NK-92 (cell line): ENCODE data around the gene THRB.

Source experiments
- DNase-seq: peaks from one replicate; lab custom pipeline; 2025; ENCODE audit not compliant: unreplicated experiment; lab: John Stamatoyannopoulos, UW

THRB gene

DNA sequence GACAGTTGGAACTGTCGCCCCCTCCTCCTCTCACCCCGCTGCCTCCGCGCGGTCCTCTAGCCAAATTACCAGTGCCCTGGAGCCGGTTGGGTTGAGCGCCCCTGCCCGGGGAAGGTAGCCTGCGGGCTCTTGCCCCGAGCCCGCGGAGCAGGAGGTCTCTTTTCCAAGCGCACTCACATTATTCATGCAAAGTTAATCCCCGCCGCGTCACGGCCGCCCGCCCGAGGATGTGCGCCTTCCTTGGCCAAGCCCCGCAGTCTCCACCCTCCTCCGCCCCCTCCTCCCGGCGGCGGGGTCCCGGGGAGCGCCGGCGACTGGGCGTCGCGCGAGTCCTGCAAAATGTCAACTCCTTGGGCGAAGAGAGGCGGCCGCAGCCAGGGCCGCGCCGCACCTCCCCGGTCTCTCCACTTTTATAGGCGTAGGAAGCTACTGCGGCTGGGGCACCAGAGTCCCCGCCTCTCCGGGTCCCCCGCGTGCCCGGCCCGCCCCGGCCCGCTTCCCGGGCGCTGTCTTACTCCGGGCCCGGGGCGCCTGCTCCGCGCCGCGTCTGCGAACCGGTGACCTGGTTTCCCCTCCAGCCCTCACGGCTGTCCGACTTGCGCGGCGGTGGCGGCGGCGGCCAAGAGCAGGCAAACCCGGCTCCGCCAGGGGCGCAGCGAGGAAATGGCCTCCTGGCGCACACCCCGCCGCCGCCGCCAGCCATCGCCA, at the start of gene THRB:
THRB (minus strand) TSS at position 233 of the 708 bp plus-strand sequence.
- no peak for DNase-seq

GRCh38 chr3:24541935-24542334, 47.3 kb upstream of the THRB start:
- DNase-seq, result no peak

DNA sequence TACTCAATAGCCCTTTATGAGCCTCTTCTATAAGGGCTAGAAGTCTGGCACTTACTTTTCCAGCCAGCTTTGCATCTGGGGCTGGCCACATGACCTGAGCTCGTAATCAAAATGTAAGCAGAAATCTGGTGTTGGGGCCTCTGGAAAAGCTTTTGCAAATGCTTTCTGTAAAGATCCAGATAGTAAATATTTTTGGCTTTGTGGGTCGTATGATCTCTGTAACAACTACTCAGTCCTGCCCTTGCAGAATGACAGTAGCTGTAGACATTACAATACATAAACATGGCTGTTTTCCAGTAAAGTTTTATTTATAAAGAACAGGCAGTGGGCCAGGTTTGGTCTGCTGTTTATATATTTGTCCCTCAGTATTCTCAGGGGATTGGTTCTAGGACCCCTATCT, 46.2 kb upstream of the THRB start:
- DNase-seq, result no peak

DNA sequence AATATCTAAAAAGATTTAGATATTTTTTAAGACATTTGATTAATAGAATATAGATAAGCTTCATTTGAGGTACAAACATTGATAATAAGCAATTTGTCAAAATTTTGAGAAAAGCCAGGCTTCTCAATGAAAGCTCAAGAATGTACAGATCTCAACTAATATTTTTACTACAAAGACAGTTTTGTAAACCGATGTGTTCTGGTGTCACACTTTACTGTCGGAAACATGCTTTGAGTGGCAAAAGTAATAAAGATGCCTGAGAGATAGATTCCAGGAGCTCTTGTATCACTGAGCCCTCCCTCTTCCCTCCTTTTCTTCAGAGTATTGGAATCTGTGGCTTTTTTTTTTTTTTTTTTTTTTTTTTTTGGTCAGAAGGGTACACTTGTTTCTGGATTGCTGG, 45.0 kb upstream of the THRB start:
- no peak for DNase-seq

DNA sequence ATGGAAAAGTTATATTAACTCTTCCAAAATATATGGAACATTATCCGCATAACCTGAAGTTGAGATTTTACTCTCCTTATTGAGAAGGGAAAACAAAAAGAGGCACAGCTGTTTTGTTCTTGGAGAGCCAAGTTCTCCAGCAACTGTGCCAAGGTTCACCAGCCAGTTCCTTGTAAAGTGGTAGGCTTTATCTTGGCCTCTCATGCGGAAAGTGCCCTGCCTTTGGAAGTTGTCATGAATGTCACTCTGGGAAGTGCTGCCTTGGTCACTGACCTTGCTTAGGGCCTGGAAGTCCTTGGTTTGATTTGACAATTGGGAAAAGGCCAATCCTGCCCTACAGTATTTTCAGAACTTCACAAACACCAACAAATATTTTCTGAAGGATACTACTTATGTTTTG, 44.2 kb upstream of the THRB start:
- no peak for DNase-seq

DNA sequence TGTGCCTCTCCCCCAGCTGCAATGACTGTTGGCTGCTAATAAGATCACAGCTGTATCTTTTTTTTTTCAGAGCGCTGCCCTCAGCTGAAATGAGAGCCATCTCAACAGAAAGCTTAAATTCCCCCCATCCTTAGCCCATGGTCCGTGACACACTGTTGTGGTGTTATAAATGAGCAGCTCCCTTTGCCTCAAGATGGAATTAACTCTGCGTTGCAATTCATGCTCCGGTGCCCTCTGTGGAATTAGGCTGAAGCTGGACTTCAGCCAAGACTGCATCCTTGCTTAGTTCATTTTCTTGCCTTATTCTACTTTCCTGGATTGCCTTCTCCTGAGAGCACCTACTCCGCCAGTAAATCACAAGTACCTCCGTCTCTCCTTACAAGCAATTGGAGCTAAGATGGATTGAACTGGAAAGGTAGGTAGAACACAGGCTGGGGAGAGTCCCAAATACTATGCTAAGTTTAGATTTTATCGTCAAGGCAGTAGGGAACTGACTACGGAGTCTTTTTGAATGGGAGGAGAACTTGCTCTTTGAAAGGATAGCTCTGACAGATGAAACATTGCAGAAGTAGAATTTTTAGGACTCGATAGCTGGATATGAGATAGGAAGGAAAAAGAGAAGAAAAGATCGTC, 39.0 kb upstream of the THRB start:
- DNase-seq, result no peak

- DNase-seq, result no peak
Measured at GRCh38 chr3:24530471-24530870, 35.8 kb upstream of the THRB start.

GRCh38 chr3:24529210-24529609, 34.6 kb upstream of the THRB start:
- DNase-seq, result no peak

- DNase-seq, result no peak
Measured at GRCh38 chr3:24526640-24527212, 32.1 kb upstream of the THRB start.

- DNase-seq, result no peak
Measured at GRCh38 chr3:24525557-24525956, 30.9 kb upstream of the THRB start.

DNA sequence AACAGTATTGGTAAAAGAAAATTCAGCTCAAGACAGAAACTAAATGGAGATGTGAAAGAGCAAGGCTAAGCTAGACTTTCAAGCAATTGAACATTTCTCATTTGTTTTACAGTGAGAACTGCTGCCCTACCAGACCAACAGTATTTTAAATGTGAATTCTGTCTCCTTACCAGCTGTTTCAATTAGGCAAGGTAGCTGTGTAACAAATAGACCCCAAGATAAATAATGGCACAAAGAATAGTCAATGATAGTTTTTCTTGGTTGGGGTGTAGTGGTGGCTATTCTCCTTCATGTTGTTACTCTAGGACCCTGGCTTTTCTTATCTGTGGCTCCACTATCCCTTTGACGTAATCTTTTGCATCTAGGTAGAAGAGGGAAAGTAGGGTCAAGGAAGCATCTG, 30.4 kb upstream of the THRB start:
- DNase-seq, result no peak

GRCh38 chr3:24523988-24524727, 29.5 kb upstream of the THRB start:
- no peak for DNase-seq

- no peak for DNase-seq
Measured at GRCh38 chr3:24523215-24523614, 28.6 kb upstream of the THRB start.

DNA sequence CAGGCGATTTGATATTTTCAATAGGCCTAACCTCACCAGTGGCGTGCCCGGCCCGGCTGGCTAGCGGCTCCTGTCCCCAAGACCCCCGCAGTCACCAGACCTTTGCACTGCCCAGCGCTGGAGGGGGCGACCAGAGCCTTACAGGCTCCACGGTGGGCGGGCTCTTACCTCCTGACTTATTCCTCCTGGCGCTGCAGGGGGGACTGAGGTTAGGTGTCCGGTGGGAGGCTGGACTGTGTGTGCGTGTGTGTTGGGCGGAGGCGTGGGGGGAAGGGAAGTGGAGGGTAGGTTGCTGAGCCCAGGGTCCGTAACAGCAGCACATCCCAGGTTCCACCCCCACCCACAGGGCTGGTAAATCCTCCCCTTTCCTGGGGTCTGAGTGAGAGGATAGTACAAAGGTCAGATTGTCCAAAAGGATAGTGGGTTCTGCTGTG, 27.5 kb upstream of the THRB start:
- no peak for DNase-seq

DNA sequence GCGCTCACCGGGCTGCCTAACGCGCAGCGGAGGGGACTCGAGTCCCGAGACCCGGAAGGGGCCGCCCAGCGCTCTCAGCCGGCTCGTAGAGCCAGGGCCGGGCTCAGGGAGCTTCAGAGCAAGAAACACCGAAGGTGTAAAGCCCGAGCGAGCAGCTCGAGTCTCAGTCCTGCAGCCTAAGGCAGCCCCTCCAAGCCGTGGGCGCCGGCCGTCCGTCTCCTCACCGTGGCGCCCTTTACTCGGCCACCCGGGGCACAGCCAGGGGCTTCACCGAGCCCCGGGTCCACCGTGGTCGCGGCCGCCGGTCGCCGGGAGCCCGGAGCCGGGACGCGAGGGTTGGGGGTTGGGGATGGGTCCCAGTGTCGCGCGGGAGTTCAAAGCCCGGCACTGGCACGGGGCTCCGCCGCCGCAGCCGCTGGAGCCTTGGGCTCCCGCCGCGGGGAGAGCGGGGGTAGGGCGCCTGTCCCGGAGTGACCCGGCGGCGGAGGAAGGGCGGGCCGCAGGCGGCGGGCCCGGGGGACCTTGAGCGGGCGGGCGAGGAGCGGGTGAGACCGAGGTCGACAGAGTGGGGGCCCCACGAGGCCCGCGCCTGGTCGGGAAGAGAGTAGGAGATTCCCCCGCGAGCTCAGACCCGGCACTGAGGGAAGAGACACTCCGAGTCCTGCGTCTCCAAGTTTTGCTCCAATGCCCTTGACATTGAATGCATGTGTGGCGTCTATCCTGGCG, 26.9 kb upstream of the THRB start:
- no peak for DNase-seq

GRCh38 chr3:24520976-24521419, 26.3 kb upstream of the THRB start:
- DNase-seq, result no peak

GRCh38 chr3:24520101-24520495, 25.4 kb upstream of the THRB start:
- DNase-seq, result no peak

GRCh38 chr3:24519368-24520100, 24.9 kb upstream of the THRB start:
- DNase-seq, result no peak

DNA sequence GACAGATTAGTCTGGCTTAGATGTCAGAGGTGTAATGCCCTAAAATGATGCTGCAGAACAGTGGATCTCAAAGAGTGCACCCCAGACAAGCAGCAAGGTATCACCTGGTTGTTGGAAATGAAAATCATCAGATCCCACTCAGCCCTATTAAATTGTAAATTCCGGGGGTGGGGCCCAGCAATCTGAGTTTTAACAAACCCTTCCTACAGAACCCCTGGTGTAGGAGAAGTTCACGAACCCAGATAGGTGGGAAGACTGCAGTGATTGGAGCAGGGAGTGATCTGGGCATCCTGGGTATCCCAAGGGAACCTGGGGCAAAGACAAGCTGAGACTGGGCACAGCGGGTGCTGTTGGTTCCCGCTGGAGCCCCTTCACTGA, 24.3 kb upstream of the THRB start:
- no peak for DNase-seq

GRCh38 chr3:24514119-24514518, 19.5 kb upstream of the THRB start:
- no peak for DNase-seq
